ENCODE results near the gene ERC2.

Gene ERC2

DNA sequence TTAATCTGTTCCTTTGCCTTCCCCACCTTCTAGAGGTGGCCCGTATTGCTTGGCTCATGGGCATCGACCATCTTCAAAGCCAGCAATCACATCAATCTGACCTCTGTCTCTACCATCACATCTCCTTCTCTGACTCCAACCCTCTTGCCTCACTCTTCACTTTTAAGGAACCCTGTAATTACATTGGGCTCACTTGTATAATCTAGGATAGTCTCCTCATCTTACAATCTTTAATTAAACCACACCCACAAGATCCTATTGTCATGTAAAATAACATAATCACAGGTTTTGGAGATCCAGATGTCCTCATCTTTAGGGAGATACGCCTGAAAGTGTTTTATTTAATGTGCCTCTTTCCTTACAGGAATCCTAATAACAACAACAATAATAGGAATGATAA, 234.5 kb downstream of the ERC2 start:
- DNase-seq = no peak

- DNase-seq = no peak
Measured at GRCh38 chr3:56229311-56229710, 239.0 kb downstream of the ERC2 start.

- no peak for DNase-seq
Measured at GRCh38 chr3:56222866-56223265, 245.4 kb downstream of the ERC2 start.

GRCh38 chr3:56219894-56220805, 248.1 kb downstream of the ERC2 start:
- no peak for DNase-seq

- DNase-seq = no peak
Measured at GRCh38 chr3:56209982-56210751, 258.1 kb downstream of the ERC2 start.

- DNase-seq = no peak
Measured at GRCh38 chr3:56207922-56208321, 260.3 kb downstream of the ERC2 start.

DNA sequence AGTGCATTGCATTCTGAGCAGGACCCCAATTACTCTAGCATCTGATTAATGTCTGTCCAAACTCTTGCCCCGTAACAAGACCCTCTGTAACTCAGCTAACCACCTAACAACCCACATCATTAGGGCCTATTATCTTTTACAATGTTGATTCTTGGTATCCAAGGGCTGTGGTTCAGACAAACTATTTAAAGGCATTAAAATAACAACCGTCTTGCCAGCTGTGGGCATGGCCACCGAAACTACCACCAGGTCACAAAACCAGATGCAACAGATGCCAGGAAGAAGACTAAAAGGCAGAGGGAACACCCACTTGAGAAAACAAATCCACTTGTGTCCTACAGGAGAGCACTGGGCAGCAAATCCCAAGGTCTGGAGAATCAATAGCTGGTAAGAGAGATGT, 262.9 kb downstream of the ERC2 start:
- no peak for DNase-seq

GRCh38 chr3:56202997-56203396, 265.3 kb downstream of the ERC2 start:
- DNase-seq = no peak

- no peak for DNase-seq
Measured at GRCh38 chr3:56201407-56201806, 266.9 kb downstream of the ERC2 start.

DNA sequence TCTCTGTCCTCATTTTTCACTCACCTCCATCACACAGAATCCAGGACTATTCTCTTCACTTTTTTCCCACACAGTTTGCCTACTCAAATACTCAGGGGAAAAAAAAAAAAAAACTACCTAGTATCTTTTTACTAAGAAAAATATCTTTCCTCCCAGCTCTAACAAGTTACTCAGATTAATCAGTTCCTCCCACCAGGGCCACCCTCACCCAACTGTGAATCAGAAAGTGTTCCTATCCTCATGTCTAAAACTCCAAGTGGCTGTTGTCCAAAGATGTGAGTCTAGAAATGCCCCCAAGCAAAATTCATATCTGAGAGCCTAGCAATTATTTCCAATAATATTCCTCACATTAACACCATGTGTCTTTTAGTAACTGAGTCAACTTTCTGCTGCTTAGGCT, 268.0 kb downstream of the ERC2 start:
- no peak for DNase-seq

- DNase-seq = no peak
Measured at GRCh38 chr3:56197991-56198390, 270.3 kb downstream of the ERC2 start.

GRCh38 chr3:56197259-56197965, 270.9 kb downstream of the ERC2 start:
- no peak for DNase-seq

DNA sequence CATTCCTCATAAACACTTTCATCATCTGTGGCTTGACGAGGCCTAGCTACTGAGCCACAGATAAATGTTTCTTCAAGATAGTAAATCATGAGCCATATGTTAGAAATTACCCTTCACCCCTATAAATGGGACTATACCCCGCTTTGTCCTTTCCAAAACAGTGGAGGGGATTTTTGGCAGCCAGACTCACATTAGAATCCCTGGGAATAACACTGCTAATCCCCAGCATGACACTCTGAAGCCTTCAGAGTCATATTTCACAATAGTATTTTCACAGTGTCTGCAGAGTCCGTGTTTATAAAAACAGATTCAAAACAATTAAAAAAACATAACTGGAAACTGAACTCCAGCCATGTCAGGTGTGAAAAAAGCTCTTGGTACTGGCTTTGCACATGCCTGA, 271.6 kb downstream of the ERC2 start:
- DNase-seq = no peak

- DNase-seq = no peak
Measured at GRCh38 chr3:56193519-56193918, 274.7 kb downstream of the ERC2 start.

GRCh38 chr3:56192001-56192400, 276.3 kb downstream of the ERC2 start:
- no peak for DNase-seq

- DNase-seq = no peak
Measured at GRCh38 chr3:56190771-56191305, 277.4 kb downstream of the ERC2 start.

GRCh38 chr3:56190130-56190529, 278.1 kb downstream of the ERC2 start:
- DNase-seq = no peak

- no peak for DNase-seq
Measured at GRCh38 chr3:56189536-56189935, 278.7 kb downstream of the ERC2 start.

- DNase-seq = no peak
Measured at GRCh38 chr3:56188201-56188600, 280.1 kb downstream of the ERC2 start.

DNA sequence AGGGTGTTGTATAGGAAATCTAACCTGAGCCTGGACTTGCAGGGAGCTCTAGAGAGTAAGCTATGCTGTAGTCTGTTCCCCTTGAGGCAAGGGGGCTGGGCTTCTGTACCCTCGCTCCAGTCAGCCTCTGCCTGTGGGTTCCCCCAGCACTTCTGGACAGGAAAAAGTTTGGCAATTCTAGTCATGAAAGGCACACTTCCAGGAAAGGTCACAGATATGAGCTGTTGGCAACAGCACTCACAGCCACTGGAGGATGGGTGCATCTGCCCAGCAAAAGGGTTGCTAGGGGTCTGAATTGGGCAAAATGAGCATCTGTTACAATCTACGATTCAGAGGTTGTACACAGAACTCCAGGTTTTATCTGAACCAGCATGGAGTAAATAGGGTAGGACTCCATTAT, 281.2 kb downstream of the ERC2 start:
- DNase-seq = no peak

GRCh38 chr3:56185827-56186226, 282.4 kb downstream of the ERC2 start:
- no peak for DNase-seq

- no peak for DNase-seq
Measured at GRCh38 chr3:56183529-56183928, 284.7 kb downstream of the ERC2 start.

GRCh38 chr3:56180433-56180832, 287.8 kb downstream of the ERC2 start:
- DNase-seq = no peak

Measured in CD4-positive, alpha-beta T cell treated with Interleukin-10 for 1 hour (primary cell).